ENCODE data around the gene PPP2R2B. TPM values are rescaled to one million over a fixed set of nuclear protein-coding genes. Genes with fewer than 3 reads are reported as not detected.

Gene PPP2R2B
- 3.9 and 9.1 TPM in 2 replicates for total RNA-seq (2014; rRNA removed; shearing (Covaris generic); ENCODE audit: low replicate concordance)

DNA sequence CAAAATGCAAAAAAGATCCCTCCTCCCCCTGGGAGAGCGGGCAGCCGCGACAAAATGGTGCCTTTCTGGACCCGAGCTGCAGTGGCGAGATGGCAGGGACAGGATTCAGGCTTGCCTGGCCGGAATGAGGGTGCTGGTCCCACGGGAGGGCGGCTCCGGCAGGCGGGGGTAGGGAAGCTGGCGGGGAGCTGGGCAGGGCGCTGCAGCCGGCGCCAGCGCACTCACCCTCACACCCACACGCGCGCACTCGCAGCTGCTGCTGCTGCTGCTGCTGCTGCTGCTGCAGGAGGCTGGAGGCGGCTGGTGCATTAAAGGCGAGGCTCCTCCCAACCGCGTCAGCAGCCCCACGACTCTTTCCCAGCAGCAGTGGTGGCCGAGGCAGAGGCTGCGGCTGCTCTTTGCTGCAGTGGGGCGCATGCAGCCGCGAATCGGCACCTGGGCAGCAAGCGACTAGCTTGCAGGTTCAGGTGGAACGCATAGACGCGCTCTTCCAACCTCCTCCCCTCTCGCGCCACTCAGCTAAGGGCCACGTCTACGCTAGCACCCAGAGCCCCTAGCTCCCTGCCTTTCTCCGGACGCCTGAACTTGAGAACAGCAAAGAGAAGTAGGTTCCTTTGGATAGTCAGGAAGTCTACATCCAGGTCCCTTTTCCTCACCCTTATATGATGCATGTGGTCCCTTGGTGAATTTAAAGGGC lies at the start of gene PPP2R2B:
PPP2R2B (minus strand) TSS at position 282 of the 697 bp plus-strand sequence.
- Histone ChIP-seq H3K9me3 (no peaks in the 10 kb centered on the region), H3K27me3 (peaks cover 28% of the 10 kb centered on the region), H3K4me3 (peak within 1 kb of the TSS; percentile 54), H3K36me3 (no peaks in the 10 kb centered on the region)
- DNase-seq: peak; percentile 78

DNA sequence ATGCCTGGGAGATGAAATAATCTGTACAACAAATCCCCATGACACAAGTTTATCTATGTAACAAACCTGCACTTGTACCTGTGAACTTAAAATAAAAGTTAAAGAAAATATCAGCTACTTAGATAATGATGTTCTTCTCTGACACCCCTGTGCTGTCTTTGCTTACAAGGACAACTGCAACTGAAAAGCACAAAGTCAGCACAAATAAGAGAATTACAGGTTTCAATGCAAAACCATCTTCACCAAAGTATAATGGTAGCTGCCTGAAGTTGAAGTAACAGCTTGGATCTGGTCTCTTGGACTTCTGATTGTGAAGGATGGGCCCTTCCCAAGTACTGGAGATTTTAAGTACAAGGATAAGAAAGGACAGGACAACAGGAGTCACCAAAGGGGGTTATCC lies 45.6 kb upstream of the PPP2R2B start:
- Histone ChIP-seq H3K27me3 (0 out of 2 replicates have a peak, but pooled peaks cover 2% of the 10 kb centered on the region), H3K4me3 (no peak overlapping the region), H3K36me3 (no peaks in the 10 kb centered on the region), H3K9me3 (no peaks in the 10 kb centered on the region)
- DNase-seq: no peak

DNA sequence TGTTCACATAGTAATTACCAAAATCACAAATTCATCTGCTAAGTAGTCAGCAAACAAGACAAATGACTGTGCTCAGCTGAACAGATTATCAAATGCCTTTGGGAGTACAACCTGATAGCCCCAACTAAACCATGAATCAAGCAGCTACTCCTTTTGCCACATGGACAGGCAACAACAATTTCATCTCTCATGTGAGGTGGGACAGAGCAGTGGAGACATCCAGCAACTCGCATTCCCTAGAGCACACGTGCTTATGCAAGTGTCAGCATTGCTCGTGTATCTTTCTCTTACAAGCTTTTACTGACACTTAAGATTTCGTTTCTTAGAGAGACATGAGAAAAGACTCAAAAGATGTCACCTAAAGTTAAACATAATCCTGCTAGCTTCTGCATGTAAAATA lies 42.7 kb upstream of the PPP2R2B start:
- H3K36me3 ChIP-seq: no peaks in the 10 kb centered on the region
- H3K27me3 ChIP-seq: 0 out of 2 replicates have a peak, but pooled peaks cover 2% of the 10 kb centered on the region
- H3K9me3 ChIP-seq: no peaks in the 10 kb centered on the region
- no peak for DNase-seq
- H3K4me3 ChIP-seq: no peak overlapping the region

DNA sequence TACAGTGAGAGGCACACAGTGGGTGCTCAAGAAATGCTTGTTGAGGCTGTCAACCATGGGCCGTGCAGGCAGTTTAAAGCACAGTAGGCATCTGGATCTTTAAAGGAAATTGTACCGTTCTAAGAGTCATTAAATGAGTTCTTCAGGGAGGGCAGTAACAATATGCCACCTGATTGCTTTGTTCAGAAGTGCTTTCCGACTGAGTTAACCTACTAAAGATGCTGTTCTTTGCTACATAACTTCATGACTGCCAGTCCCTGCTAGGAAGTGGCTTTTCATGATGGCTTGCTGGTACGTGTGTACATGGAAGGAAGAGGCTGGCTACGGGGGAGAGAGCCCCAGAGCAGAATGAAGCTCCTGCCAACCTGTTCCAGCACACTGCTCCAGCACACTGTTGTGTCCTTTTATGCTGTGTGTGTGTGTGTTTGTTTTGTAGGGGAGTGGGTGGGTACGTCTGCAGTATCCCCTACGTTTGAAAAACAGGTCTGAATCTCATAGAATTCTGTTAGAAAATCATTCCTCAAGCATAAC lies 41.9 kb upstream of the PPP2R2B start:
- Histone ChIP-seq H3K36me3 (no peaks in the 10 kb centered on the region), H3K27me3 (0 out of 2 replicates have a peak, but pooled peaks cover 2% of the 10 kb centered on the region), H3K9me3 (no peaks in the 10 kb centered on the region), H3K4me3 (no peak overlapping the region)
- DNase-seq: no peak

DNA sequence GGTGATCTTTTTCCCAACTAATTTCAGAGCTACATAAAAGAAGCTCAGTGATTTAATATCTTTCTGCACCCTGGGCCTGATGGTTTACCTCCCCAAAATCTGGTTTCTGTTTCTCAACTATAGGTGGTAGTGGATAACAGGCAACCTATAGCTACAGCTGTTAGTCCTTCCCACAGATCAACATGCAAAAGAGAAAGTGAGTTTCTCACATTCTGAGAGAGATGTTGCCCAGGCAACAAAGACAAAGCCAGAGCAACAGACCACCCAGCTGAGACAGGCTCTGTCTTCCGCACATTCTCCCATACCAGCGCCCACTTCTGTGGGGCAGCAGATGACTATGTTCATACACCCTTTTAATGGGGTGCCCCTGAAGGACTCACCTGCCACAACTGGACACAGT lies 40.7 kb upstream of the PPP2R2B start:
- DNase-seq: no peak
- Histone ChIP-seq H3K36me3 (no peaks in the 10 kb centered on the region), H3K9me3 (no peaks in the 10 kb centered on the region), H3K4me3 (no peak overlapping the region), H3K27me3 (0 out of 2 replicates have a peak, but pooled peaks cover 2% of the 10 kb centered on the region)

DNA sequence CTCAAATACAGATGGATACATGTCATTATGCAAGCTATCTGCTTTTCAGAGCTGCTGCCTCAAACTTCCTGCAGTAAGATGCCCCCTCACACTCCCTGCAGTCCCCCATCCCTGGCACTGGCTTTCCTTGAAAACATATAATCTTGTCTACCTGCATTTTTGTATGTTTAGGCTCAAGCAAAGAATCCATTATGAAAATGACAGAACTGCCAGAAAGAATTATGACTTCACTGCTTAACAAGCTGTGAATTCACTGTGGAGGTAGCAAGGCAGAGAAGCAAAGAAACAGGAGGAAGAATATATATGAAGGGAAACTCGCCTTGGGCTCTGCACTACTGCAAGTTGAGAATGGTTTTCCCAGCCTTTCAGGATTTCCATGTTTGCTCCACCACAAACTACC lies 39.4 kb upstream of the PPP2R2B start:
- DNase-seq: no peak
- Histone ChIP-seq H3K36me3 (no peaks in the 10 kb centered on the region), H3K27me3 (0 out of 2 replicates have a peak, but pooled peaks cover 2% of the 10 kb centered on the region), H3K9me3 (no peaks in the 10 kb centered on the region), H3K4me3 (no peak overlapping the region)

DNA sequence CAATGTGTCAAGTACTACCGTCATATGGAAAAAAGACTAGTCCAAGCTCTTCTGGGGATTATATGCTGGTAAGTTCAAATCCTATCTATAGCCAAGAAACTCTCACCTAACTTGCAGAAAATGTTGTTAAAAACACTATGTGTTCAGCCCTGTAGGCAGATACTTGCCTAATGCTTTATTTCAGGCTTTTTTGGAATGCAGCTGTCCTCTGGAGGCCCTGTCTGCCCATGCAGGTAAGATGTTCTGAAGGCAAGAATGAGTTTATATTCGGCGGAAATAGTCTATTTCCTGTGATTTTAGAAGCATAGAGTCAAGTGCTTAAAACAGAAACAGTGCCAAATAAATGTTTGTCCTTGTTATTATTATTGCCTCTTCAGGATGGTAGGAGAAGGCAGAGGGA lies 34.3 kb upstream of the PPP2R2B start:
- DNase-seq: no peak
- H3K9me3 ChIP-seq: no peaks in the 10 kb centered on the region
- H3K27me3 ChIP-seq: no peaks in the 10 kb centered on the region
- no peak overlapping the region for H3K4me3 ChIP-seq
- H3K36me3 ChIP-seq: no peaks in the 10 kb centered on the region

DNA sequence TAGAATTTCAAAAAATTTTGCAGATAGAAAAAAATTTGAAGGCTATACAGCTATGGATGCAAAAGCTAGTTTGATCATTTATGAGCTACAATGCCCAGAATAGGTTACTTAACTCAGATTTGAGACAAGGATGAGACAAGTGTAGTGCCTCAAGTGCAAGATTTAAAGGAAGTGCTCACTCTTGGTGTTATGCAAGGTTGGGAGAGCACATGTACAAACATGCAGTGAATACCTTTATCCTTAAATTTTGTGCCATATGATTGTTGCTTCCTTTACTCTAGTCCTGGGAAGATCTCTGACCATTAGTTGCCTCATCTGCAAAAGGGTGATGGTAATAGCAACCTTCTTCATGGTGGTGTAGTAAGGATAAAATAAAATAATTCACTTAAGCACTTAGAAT lies 31.7 kb upstream of the PPP2R2B start:
- no peak for DNase-seq
- H3K4me3 ChIP-seq: no peak overlapping the region
- no peaks in the 10 kb centered on the region for H3K27me3 ChIP-seq
- H3K9me3 ChIP-seq: no peaks in the 10 kb centered on the region
- H3K36me3 ChIP-seq: no peaks in the 10 kb centered on the region

DNA sequence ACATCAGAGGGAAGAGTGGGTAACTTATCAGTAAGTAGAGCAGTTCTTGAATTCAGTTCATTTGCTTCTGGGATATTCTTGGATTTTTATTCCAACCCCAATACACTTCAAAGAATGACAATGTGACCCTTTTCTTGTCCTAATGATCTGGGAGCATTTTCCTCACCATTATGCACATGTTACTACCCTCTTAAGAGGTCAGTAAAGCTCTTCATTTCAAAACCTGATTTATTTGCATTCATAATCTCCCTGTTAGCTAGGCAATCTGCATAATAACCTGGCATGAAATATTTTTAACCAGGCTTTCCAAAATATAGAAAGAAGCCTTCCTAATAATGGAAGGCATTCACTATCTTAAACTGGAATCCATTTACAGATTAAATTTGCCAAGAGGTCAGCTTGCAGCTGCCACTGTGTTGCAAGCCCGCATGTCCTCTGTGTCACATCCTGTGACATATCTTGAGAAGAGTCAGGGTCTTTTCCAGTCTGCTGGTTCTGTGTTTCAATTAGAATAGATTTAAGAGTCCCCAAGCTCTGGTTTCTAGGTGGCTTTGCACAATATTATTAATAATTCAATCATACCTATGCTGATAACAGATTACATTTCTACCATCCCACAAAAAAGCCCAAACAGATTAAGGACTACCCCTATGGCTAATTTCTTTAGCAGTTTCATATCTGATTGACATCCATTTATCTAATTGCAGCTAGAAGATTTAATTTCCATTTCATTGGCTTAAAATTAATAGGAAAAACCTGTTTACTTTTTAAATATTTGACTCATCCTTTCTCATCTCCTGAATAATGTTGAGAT lies 30.9 kb upstream of the PPP2R2B start:
- H3K27me3 ChIP-seq: no peaks in the 10 kb centered on the region
- H3K9me3 ChIP-seq: no peaks in the 10 kb centered on the region
- no peak overlapping the region for H3K4me3 ChIP-seq
- H3K36me3 ChIP-seq: no peaks in the 10 kb centered on the region
- DNase-seq: no peak

DNA sequence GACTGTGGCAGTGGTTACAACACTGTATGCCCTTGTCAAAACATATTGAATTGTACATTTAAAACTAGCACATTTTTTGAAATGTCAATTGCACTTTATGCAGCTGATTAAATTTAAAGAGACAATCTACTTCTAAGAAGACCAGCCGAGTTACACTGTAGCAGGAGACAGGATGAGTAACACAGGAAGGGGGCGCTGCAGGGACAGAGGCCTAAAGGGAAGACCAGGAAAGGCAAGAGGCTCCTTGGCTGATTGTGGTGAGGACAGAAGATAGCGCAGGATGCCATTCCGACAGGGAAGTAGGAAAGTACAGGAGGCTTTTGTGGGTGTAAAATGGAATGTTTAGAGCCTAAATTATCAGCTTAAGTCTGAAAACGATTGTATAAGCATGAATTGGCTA lies 28.2 kb upstream of the PPP2R2B start:
- Histone ChIP-seq H3K4me3 (no peak overlapping the region), H3K36me3 (no peaks in the 10 kb centered on the region), H3K27me3 (no peaks in the 10 kb centered on the region), H3K9me3 (no peaks in the 10 kb centered on the region)
- DNase-seq: peak; percentile 10

DNA sequence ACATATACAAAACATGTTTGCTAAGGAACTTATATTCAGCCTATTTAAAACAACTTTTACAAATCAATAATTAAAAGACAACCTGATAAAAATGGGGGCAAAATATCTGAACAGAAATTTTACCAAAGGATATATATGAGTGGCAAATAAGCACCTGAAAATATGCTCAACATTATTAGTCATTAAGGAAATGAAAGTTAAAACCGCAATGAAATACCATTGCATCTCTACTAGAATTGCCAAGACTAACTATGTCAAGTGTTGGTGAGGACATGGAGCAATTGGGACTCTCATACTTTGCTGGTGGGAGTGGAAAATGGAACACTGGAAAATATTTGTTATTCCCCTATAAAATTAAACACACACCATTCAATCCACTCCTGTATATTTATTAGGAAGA lies 26.3 kb upstream of the PPP2R2B start:
- DNase-seq: no peak
- Histone ChIP-seq H3K27me3 (no peaks in the 10 kb centered on the region), H3K9me3 (no peaks in the 10 kb centered on the region), H3K36me3 (no peaks in the 10 kb centered on the region), H3K4me3 (no peak overlapping the region)

DNA sequence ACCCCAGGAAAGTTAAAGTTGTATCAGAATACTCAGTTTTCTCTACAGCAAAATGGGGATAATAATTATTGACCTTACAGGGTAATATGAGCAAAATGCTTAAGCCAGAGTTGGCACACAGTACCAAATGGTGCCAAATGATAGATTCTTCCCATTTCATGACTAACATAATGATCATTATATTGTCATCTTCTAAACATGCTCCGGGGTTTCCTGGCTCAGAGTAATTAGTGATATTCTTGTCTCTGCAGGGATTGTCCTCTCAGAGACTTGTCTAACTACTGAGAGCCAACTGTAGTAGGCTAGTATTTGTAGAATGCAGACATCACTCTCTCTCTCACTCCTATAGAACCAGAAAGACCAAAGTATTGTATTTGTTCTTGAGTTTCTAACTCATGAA lies 25.2 kb upstream of the PPP2R2B start:
- Histone ChIP-seq H3K27me3 (no peaks in the 10 kb centered on the region), H3K9me3 (no peaks in the 10 kb centered on the region), H3K36me3 (no peaks in the 10 kb centered on the region), H3K4me3 (no peak overlapping the region)
- DNase-seq: no peak

DNA sequence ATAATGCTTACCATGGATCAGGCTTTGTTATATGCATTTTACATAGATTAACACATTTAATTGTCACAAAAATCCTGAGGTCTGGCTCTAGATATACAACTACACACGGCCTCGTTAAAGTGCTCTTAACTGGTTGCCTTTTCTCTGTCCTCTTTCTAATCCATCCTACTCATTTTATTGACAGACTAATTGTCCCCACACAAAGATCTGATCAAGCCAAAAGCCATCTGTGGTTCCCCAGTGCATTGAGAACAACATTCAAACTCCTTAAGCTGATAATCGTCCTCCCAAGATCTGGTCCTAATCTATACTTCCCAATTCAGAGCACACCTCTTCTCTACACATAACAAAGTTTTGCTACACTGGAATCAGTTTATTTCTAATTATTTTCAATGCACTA lies 23.9 kb upstream of the PPP2R2B start:
- no peaks in the 10 kb centered on the region for H3K27me3 ChIP-seq
- H3K4me3 ChIP-seq: no peak overlapping the region
- H3K36me3 ChIP-seq: no peaks in the 10 kb centered on the region
- H3K9me3 ChIP-seq: peaks cover 4% of the 10 kb centered on the region; the same call in 1 of the 2 replicates
- no peak for DNase-seq

DNA sequence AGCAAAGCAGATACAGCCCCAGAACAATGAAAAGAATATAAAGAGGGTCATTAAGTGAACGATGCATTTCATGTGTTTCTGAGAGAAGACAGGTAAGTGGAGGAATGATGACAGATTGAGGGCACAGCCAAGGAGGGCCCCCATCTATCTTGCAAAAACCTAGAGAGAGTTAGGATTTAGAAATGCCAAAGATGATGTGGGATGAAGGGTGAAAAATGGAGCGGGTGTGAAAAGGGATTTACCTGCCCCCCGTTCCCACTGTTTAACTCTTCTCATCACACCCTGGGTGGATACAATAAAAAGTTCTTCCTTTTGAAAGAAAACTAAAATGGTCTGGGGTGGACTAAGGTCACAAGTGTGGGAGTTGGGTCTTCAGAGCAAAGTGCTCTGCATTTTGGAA lies 18.5 kb upstream of the PPP2R2B start:
- DNase-seq: no peak
- no peak overlapping the region for H3K4me3 ChIP-seq
- H3K9me3 ChIP-seq: peaks cover 4% of the 10 kb centered on the region; the same call in 1 of the 2 replicates
- H3K27me3 ChIP-seq: no peaks in the 10 kb centered on the region
- no peaks in the 10 kb centered on the region for H3K36me3 ChIP-seq

DNA sequence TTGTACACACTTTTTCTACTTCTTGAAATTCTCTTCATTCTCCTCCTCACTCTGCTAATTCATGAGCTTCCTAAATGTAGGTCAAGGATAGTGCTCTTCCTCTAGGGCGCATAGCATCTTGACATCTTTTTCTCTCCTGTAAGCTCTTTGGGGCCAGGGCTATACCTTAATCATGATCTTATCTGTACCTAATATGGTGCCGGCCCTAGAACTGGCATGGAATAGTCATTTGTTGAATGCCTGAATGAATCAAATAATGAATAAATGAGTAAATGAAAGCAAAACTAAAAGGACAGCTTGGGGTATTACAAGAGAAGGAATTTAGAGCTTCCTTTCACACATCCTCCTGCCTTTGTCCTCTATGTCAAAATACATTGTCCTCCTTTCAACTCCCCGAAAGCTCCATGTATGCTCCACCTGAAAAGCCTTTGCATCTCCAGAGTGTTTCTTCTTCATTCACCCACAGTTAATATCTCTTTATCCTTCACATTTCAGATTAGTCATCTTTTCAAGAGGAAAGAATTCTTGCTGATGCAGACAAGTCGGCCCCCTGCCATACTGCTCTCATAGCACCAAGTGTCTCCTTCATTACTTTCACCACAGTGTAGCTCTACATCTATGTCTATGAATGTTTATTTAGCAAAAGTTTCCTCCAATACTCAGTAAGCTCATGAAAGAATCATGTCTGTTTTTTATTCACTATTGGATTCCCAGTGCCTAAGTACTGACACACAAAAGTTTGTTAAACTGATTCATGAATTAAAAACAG lies 16.4 kb upstream of the PPP2R2B start:
- DNase-seq: peak; percentile 75
- H3K9me3 ChIP-seq: peaks cover 4% of the 10 kb centered on the region; the same call in 1 of the 2 replicates
- H3K27me3 ChIP-seq: no peaks in the 10 kb centered on the region
- H3K4me3 ChIP-seq: no peak overlapping the region
- H3K36me3 ChIP-seq: no peaks in the 10 kb centered on the region

DNA sequence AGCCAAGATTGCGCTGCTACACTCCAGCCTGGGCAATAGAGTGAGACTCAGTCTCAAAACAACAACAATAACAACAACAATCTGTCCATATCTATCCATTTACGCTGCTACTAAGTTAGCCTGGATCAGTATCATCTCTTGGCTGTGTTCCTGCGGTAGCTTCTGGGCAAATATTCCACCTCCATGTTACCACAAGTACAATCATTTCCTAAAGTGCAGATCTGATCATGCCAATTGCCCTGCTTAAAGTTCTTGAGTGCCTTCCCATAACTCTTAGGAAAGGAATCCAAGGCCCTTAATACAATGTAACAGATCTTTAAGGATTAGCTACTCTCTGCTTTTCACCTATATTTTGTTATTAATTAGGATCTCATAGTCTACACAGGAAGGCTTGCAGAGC lies 15.4 kb upstream of the PPP2R2B start:
- Histone ChIP-seq H3K9me3 (peaks cover 4% of the 10 kb centered on the region; the same call in 1 of the 2 replicates), H3K36me3 (no peaks in the 10 kb centered on the region), H3K27me3 (no peaks in the 10 kb centered on the region), H3K4me3 (no peak overlapping the region)
- no peak for DNase-seq

DNA sequence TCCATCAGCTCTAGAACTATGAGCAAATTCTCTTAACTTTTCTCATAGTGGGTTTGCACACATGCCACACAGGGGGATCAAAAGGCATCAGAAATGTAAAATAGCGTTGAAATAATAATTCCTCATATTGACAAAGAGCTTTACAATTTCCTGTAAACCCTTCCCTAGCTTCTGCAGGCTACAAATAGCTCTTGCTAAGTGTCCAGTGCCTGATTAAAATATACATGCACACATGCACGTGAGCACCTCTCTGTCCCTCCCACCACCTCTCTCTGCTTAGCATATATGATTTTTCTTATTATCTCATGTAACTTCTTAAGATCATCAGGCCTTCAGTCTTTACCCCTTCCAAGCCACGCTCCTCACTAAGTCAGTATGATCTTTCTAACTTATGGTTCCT lies 13.7 kb upstream of the PPP2R2B start:
- H3K4me3 ChIP-seq: no peak overlapping the region
- DNase-seq: no peak
- no peaks in the 10 kb centered on the region for H3K9me3 ChIP-seq
- no peaks in the 10 kb centered on the region for H3K27me3 ChIP-seq
- no peaks in the 10 kb centered on the region for H3K36me3 ChIP-seq

All from MG63 (cell line).